ENCODE results near the gene CGNL1.

Gene CGNL1

GRCh38 chr15:57532731-57533447, 156.6 kb downstream of the CGNL1 start:
- FAIRE-seq: no peak

- no peak for FAIRE-seq
Measured at GRCh38 chr15:57533448-57533799, 157.1 kb downstream of the CGNL1 start.

GRCh38 chr15:57534281-57534680, 158.0 kb downstream of the CGNL1 start:
- FAIRE-seq: no peak

GRCh38 chr15:57537072-57537471, 160.8 kb downstream of the CGNL1 start:
- FAIRE-seq: no peak

GRCh38 chr15:57537488-57538264, 161.4 kb downstream of the CGNL1 start:
- FAIRE-seq: no peak

- FAIRE-seq: no peak
Measured at GRCh38 chr15:57538265-57538529, 161.9 kb downstream of the CGNL1 start.

- FAIRE-seq: no peak
Measured at GRCh38 chr15:57538821-57539220, 162.5 kb downstream of the CGNL1 start.

GRCh38 chr15:57540211-57540610, 163.9 kb downstream of the CGNL1 start:
- no peak for FAIRE-seq

GRCh38 chr15:57540736-57541135, 164.4 kb downstream of the CGNL1 start:
- no peak for FAIRE-seq

GRCh38 chr15:57541271-57541670, 165.0 kb downstream of the CGNL1 start:
- no peak for FAIRE-seq

GRCh38 chr15:57541805-57542504, 165.7 kb downstream of the CGNL1 start:
- FAIRE-seq: no peak

GRCh38 chr15:57542505-57542817, 166.2 kb downstream of the CGNL1 start:
- FAIRE-seq: no peak

GRCh38 chr15:57544848-57545480, 168.7 kb downstream of the CGNL1 start:
- no peak for FAIRE-seq

- FAIRE-seq: no peak
Measured at GRCh38 chr15:57545995-57546394, 169.7 kb downstream of the CGNL1 start.

GRCh38 chr15:57547243-57547755, 171.0 kb downstream of the CGNL1 start:
- no peak for FAIRE-seq

GRCh38 chr15:57548351-57548750, 172.0 kb downstream of the CGNL1 start:
- FAIRE-seq: no peak

- no peak for FAIRE-seq
Measured at GRCh38 chr15:57548835-57549234, 172.5 kb downstream of the CGNL1 start.

- FAIRE-seq: no peak
Measured at GRCh38 chr15:57549935-57550334, 173.6 kb downstream of the CGNL1 start.

- FAIRE-seq: no peak
Measured at GRCh38 chr15:57550640-57551039, 174.3 kb downstream of the CGNL1 start.

GRCh38 chr15:57551715-57552677, 175.7 kb downstream of the CGNL1 start:
- FAIRE-seq: no peak

- no peak for FAIRE-seq
Measured at GRCh38 chr15:57552678-57553334, 176.5 kb downstream of the CGNL1 start.

GRCh38 chr15:57553526-57553925, 177.2 kb downstream of the CGNL1 start:
- FAIRE-seq: no peak
